GM23338 (cell line): ENCODE data around the gene RCE1. TPM values are rescaled to one million over a fixed set of nuclear protein-coding genes. Genes with fewer than 3 reads are reported as not detected.

Experiments used
- ATAC-seq: fragments of 200-7000 bp; cut with Tn5 transposase; 3 replicates; pipeline ENCODE4 v1.9.1; 2020
- DNase-seq: peaks from one replicate; pipeline ENCODE4 v3.0.0-alpha.2; 2015; ENCODE audit warnings: low spot score
- H2AFZ ChIP-seq: fragments of 200-600 bp; sonication (generic); 2 replicates; pipeline ENCODE4 v1.8.0; 2016; ENCODE audit warnings: antibody characterized with exemption, mild to moderate bottlenecking, moderate library complexity
- H3F3A ChIP-seq: fragments of 200-600 bp; sonication (generic); replicated peaks from 2 replicates; pipeline ENCODE4 v1.8.0; 2017; ENCODE audit warnings: antibody characterized with exemption, mixed run types, low read depth
- H3K27ac ChIP-seq: fragments of 200-600 bp; sonication (generic); 2 replicates; pipeline ENCODE4 v1.6.1; 2016; ENCODE audit warnings: low read depth
- H3K27me3 ChIP-seq: fragments of 200-600 bp; sonication (generic); 2 replicates; pipeline ENCODE4 v1.8.0; 2016; ENCODE audit warnings: mild to moderate bottlenecking, mixed run types, moderate library complexity; ENCODE audit not compliant: insufficient read depth
- H3K36me3 ChIP-seq: fragments of 200-600 bp; sonication (generic); 2 replicates; pipeline ENCODE4 v1.8.0; 2016; ENCODE audit warnings: mild to moderate bottlenecking; ENCODE audit not compliant: insufficient read depth
- H3K4me1 ChIP-seq: fragments of 200-600 bp; sonication (generic); 2 replicates; pipeline ENCODE4 v1.8.0; 2016; ENCODE audit warnings: mild to moderate bottlenecking, moderate library complexity; ENCODE audit not compliant: insufficient read depth
- H3K4me2 ChIP-seq: fragments of 200-600 bp; sonication (generic); 2 replicates; pipeline ENCODE4 v1.7.1; 2017; ENCODE audit warnings: mixed run types
- H3K4me3 ChIP-seq: fragments of 200-600 bp; sonication (generic); 2 replicates; pipeline ENCODE4 v1.6.1; 2016; ENCODE audit warnings: mixed run types
- H3K79me2 ChIP-seq: fragments of 200-600 bp; sonication (generic); replicated peaks from 2 replicates; pipeline ENCODE4 v1.8.0; 2017; ENCODE audit warnings: mild to moderate bottlenecking; ENCODE audit not compliant: insufficient read depth
- H3K9me2 ChIP-seq: fragments of 200-600 bp; sonication (generic); 2 replicates; pipeline ENCODE4 v1.8.0; 2017; ENCODE audit not compliant: insufficient read depth
- H4K20me1 ChIP-seq: fragments of 200-600 bp; sonication (generic); replicated peaks from 2 replicates; pipeline ENCODE4 v1.8.0; 2017; ENCODE audit warnings: mild to moderate bottlenecking; ENCODE audit not compliant: insufficient read depth
- H3K27ac Mint-ChIP-seq: 2 replicates; pipeline ENCODE4 v1.8.0; 2020; ENCODE audit warnings: inconsistent platforms, mild to moderate bottlenecking, moderate library complexity, mixed read lengths
- H3K27me3 Mint-ChIP-seq: 3 replicates; pipeline ENCODE4 v1.8.0; 2022; ENCODE audit warnings: low read depth, mild to moderate bottlenecking, moderate library complexity, mixed read lengths, inconsistent platforms; ENCODE audit not compliant: insufficient read depth, poor library complexity
- H3K36me3 Mint-ChIP-seq: 3 replicates; pipeline ENCODE4 v1.8.0; 2021; ENCODE audit warnings: low read depth, mild to moderate bottlenecking, inconsistent platforms, moderate library complexity, mixed read lengths
- H3K4me1 Mint-ChIP-seq: 3 replicates; pipeline ENCODE4 v1.8.0; 2020; ENCODE audit warnings: mild to moderate bottlenecking, inconsistent platforms, mixed read lengths
- H3K4me3 Mint-ChIP-seq: 3 replicates; pipeline ENCODE4 v1.8.0; 2021; ENCODE audit warnings: moderate library complexity, mild to moderate bottlenecking, inconsistent platforms, mixed read lengths
- H3K9me3 Mint-ChIP-seq: 3 replicates; pipeline ENCODE4 v1.8.0; 2020; ENCODE audit warnings: moderate library complexity, mild to moderate bottlenecking, inconsistent platforms, mixed read lengths
- CREB1 ChIP-seq: fragments of 250-450 bp; sonication (Bioruptor Pico); IDR thresholded peaks from 2 replicates; pipeline ENCODE4 v1.5.0; 2020; ENCODE audit warnings: low read depth, mild to moderate bottlenecking, moderate library complexity
- EZH2 ChIP-seq: fragments of 200-600 bp; sonication (generic); IDR thresholded peaks from one replicate; pipeline ENCODE4 v1.8.0; 2017; ENCODE audit warnings: antibody characterized with exemption, mild to moderate bottlenecking, low read depth; ENCODE audit not compliant: unreplicated experiment
- EZH2phosphoT487 ChIP-seq: fragments of 200-600 bp; sonication (generic); IDR thresholded peaks from one replicate; pipeline ENCODE4 v1.8.1; 2018; ENCODE audit warnings: antibody characterized with exemption; ENCODE audit not compliant: unreplicated experiment
- JUNB ChIP-seq: IDR thresholded peaks from one replicate; pipeline ENCODE4 v1.6.1; 2016; ENCODE audit warnings: antibody characterized with exemption; ENCODE audit not compliant: unreplicated experiment
- POLR2AphosphoS5 ChIP-seq: IDR thresholded peaks from 2 replicates; pipeline ENCODE4 v1.6.1; 2016; ENCODE audit warnings: antibody characterized with exemption, low read depth
- STAT1 ChIP-seq: IDR thresholded peaks from one replicate; pipeline ENCODE4 v1.6.1; 2016; ENCODE audit warnings: antibody characterized with exemption; ENCODE audit not compliant: unreplicated experiment
- ZNF114 ChIP-seq: fragments of 250-450 bp; sonication (Bioruptor Pico); IDR thresholded peaks from 2 replicates; pipeline ENCODE4 v1.5.0; 2020; ENCODE audit warnings: mild to moderate bottlenecking, moderate library complexity
- ZNF331 ChIP-seq: fragments of 250-450 bp; sonication (Bioruptor Pico); IDR thresholded peaks from 2 replicates; pipeline ENCODE4 v1.5.0; 2020; ENCODE audit warnings: low read depth, mild to moderate bottlenecking, moderate library complexity
- polyA plus RNA-seq: library from polyadenylated mRNA; unstranded; fragments of >200 nt; fragmentation: Nextera tagmentation; extraction: Ambion mirVana; gene quantifications from 2 replicates; pipeline ENCODE4 v1.2.1, GENCODE V29; 2016
- total RNA-seq: library from RNA; depleted of rRNA; stranded (reverse); fragments of >200 nt; shearing (Covaris generic); gene quantifications from 2 replicates; pipeline ENCODE4 v1.2.3, GENCODE V29; 2014
- TF ChIP-seq, protein P1 (sequence below), 2 experiments: fragments of 200-600 bp in 1 of 2; sonication (generic) in 1 of 2; conservative IDR thresholded peaks; 2 replicates each; pipeline versions ENCODE4 v1.5.1 to v1.6.1; 2016 to 2017; ENCODE audit warnings: antibody characterized with exemption in 2 of 2, low read depth in 2 of 2, mild to moderate bottlenecking in 2 of 2, moderate library complexity in 1 of 2
- TF ChIP-seq, protein P2 (sequence below): IDR thresholded peaks from 2 replicates; pipeline ENCODE4 v1.6.1; 2016; ENCODE audit warnings: antibody characterized with exemption

Gene RCE1
- total and polyA plus RNA-seq, 2 experiments from 2014 or later: 27.8 to 55.1 TPM

DNA sequence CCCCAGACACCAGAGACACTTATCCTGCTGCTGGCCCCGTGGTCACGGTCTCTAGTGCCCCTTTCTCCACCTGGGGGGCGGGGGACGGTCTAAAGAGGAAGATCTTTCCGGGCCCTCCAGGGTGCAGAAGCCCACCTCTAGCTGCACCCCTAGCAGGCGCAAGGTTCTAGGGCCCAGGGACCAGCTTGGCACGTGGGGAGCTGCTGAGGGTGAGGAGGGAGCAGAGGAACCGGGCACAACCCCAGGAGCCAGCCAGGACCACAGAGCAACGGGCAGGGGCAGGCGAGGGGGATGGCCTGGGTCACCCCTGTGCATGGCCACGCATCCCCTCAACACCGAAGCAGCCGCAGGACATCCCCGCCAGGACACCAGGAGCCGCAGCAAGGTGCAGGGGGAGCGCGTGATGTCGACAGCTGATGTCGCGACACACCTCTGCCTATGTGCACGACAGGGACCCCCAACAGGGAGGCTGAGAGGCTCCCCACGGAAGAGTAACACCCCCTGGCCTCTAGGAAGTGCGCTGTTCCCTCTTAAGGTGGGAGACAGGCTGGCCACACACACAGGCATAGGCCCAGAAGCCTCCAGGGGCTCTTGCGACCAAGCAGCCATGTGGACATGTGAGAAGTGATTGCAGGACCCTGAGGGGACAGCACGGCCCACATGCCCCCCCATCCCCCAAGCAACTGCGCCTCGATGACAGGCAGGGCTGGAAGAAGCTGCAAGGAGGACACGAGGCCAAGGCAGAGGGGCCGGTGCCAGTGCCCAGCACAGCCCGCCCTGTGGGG lies 18.7 kb downstream of the RCE1 start:
- H3K4me2 ChIP-seq: no peak overlapping the region
- H3K4me3 ChIP-seq: no peak overlapping the region
- no peaks in the 10 kb centered on the region for H3K36me3 ChIP-seq
- no peaks in the 10 kb centered on the region for H3K79me2 ChIP-seq
- Mint-ChIP-seq H3K27ac (no peak overlapping the region), H3K9me3 (no peaks in the 10 kb centered on the region), H3K27me3 (peaks cover 31% of the 10 kb centered on the region), H3K4me3 (no peak overlapping the region), H3K36me3 (peaks cover 2% of the 10 kb centered on the region; the same call in 2 of the 3 replicates), H3K4me1 (peaks cover 2% of the 10 kb centered on the region; the same call in 1 of the 3 replicates)
- TF ChIP-seq ZNF114 (CRISPR knock-in tag) (no peak), CREB1 (no peak), JUNB (no peak), POLR2AphosphoS5 (no peak)
- TF ChIP-seq, protein P1, sequence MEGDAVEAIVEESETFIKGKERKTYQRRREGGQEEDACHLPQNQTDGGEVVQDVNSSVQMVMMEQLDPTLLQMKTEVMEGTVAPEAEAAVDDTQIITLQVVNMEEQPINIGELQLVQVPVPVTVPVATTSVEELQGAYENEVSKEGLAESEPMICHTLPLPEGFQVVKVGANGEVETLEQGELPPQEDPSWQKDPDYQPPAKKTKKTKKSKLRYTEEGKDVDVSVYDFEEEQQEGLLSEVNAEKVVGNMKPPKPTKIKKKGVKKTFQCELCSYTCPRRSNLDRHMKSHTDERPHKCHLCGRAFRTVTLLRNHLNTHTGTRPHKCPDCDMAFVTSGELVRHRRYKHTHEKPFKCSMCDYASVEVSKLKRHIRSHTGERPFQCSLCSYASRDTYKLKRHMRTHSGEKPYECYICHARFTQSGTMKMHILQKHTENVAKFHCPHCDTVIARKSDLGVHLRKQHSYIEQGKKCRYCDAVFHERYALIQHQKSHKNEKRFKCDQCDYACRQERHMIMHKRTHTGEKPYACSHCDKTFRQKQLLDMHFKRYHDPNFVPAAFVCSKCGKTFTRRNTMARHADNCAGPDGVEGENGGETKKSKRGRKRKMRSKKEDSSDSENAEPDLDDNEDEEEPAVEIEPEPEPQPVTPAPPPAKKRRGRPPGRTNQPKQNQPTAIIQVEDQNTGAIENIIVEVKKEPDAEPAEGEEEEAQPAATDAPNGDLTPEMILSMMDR (conservative IDR thresholded peaks at IDR 0.05; ENCODE audit: low read depth in 2 of 2): no peak
- H3K27ac ChIP-seq: no peak overlapping the region
- ATAC-seq (no peak), DNase-seq (no peak)
- no peaks in the 10 kb centered on the region for H3K9me2 ChIP-seq
- H2AFZ ChIP-seq: no peak overlapping the region
- H3K27me3 ChIP-seq: no peaks in the 10 kb centered on the region
- no peaks in the 10 kb centered on the region for H4K20me1 ChIP-seq
- no peaks in the 10 kb centered on the region for H3F3A ChIP-seq
- no peaks in the 10 kb centered on the region; the same call in 1 of the 2 replicates for H3K4me1 ChIP-seq

DNA sequence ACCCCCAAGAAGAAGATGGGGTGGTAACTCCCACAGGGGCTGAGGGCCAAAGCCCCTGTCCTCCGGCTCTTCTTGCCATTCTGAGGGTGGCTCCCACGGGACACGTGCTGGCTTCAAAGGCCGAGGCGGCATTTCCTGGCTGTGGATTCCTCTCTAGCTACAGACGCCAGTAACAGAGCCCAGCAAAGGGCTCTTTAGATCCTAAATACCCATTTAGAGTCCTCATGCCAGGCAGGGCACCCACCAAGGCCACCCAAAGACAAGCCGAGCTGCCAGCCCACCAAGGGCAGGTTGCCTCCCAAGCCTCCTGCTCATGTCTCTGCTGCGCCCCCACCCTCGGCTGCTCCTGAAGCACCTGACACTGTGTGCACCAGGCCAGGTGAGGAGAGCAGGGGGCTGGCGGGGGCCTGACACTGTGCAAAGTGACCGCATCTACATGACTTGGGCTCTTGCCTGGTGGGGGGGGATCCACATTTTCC lies 19.4 kb downstream of the RCE1 start:
- H3K9me3 Mint-ChIP-seq: no peaks in the 10 kb centered on the region
- Histone ChIP-seq H4K20me1 (no peaks in the 10 kb centered on the region), H3K4me1 (no peaks in the 10 kb centered on the region; the same call in 1 of the 2 replicates), H3K36me3 (no peaks in the 10 kb centered on the region), H3K4me2 (no peak overlapping the region), H3K27me3 (no peaks in the 10 kb centered on the region), H2AFZ (no peak overlapping the region), H3K27ac (no peak overlapping the region), H3F3A (no peaks in the 10 kb centered on the region), H3K4me3 (no peak overlapping the region), H3K9me2 (no peaks in the 10 kb centered on the region), H3K79me2 (no peaks in the 10 kb centered on the region)
- H3K27me3 Mint-ChIP-seq: peaks cover 28% of the 10 kb centered on the region
- TF ChIP-seq, protein P2, sequence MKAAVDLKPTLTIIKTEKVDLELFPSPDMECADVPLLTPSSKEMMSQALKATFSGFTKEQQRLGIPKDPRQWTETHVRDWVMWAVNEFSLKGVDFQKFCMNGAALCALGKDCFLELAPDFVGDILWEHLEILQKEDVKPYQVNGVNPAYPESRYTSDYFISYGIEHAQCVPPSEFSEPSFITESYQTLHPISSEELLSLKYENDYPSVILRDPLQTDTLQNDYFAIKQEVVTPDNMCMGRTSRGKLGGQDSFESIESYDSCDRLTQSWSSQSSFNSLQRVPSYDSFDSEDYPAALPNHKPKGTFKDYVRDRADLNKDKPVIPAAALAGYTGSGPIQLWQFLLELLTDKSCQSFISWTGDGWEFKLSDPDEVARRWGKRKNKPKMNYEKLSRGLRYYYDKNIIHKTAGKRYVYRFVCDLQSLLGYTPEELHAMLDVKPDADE: no peak
- no peak for TF ChIP-seq STAT1
- TF ChIP-seq EZH2phosphoT487: no peak
- TF ChIP-seq ZNF331 (CRISPR knock-in tag): no peak
- TF ChIP-seq JUNB: no peak
- no peak for TF ChIP-seq EZH2
- no peak for ATAC-seq
- H3K4me1 Mint-ChIP-seq: peaks cover 5% of the 10 kb centered on the region; the same call in 2 of the 3 replicates
- H3K4me3 Mint-ChIP-seq: no peak overlapping the region
- peaks cover 2% of the 10 kb centered on the region; the same call in 2 of the 3 replicates for H3K36me3 Mint-ChIP-seq
- no peak for DNase-seq
- H3K27ac Mint-ChIP-seq: no peak overlapping the region
